HepG2 (cell line): Measurements from ENCODE around the gene ZNF341. TPM values are rescaled to one million over a fixed set of nuclear protein-coding genes. Genes with fewer than 3 reads are reported as not detected.
A peak's percentile ranks its signal among the peaks of the same experiment; 100 is the strongest.

Experiments
- CREM ChIP-seq, 2 experiments: sonication (generic) in 1 of 2; formaldehyde crosslinking in 1 of 2; IDR thresholded peaks; 2 replicates each; pipeline versions ENCODE4 v1.4.0 to v1.6.1; 2016 to 2020; ENCODE audit warnings: antibody characterized with exemption in 1 of 2, mild to moderate bottlenecking in 1 of 2, missing genetic modification reagents in 1 of 2
- FOSL2 ChIP-seq: sonication (generic); formaldehyde crosslinking; IDR thresholded peaks from 2 replicates; pipeline ENCODE4 v1.4.0; 2020; ENCODE audit warnings: missing genetic modification reagents
- HCFC1 ChIP-seq: fragments of 150-350 bp; IDR thresholded peaks from 2 replicates; pipeline ENCODE4 v1.6.1; 2014; ENCODE audit warnings: low read depth, low read length
- HDAC2 ChIP-seq: sonication (generic); formaldehyde crosslinking; IDR thresholded peaks from 2 replicates; pipeline ENCODE4 v1.4.0; 2020; ENCODE audit warnings: missing genetic modification reagents
- HMG20A ChIP-seq: IDR thresholded peaks from 2 replicates; pipeline ENCODE4 v1.6.1; 2016; ENCODE audit warnings: borderline replicate concordance
- POGZ ChIP-seq: sonication (generic); formaldehyde crosslinking; IDR thresholded peaks from 2 replicates; pipeline ENCODE4 v1.4.0; 2020; ENCODE audit warnings: mild to moderate bottlenecking, missing genetic modification reagents
- RAD21 ChIP-seq: fragments of 450-650 bp; formaldehyde crosslinking; IDR thresholded peaks from 2 replicates; pipeline ENCODE4 v1.5.0; 2020; ENCODE audit warnings: mild to moderate bottlenecking
- SALL2 ChIP-seq: sonication (generic); formaldehyde crosslinking; IDR thresholded peaks from 2 replicates; pipeline ENCODE4 v1.8.1; 2023; ENCODE audit warnings: mild to moderate bottlenecking, missing genetic modification reagents, inconsistent platforms
- SIX1 ChIP-seq: sonication (generic); formaldehyde crosslinking; IDR thresholded peaks from 2 replicates; pipeline ENCODE4 v1.4.0; 2020; ENCODE audit warnings: missing genetic modification reagents, borderline replicate concordance
- SOX13 ChIP-seq, 3 experiments: fragments of 450-650 bp in 1 of 3; sonication (generic) in 1 of 3; formaldehyde crosslinking in 1 of 3; IDR thresholded peaks in 2 of 3; conservative IDR thresholded peaks in 1 of 3; 2 replicates each; pipeline versions ENCODE4 v1.5.0 to v1.6.1; 2016 to 2020; ENCODE audit warnings: antibody characterized with exemption in 1 of 3, mild to moderate bottlenecking in 1 of 3, missing compliant biosample characterization in 1 of 3, missing genetic modification reagents in 1 of 3, moderate library complexity in 1 of 3
- SP2 ChIP-seq: sonication (generic); formaldehyde crosslinking; IDR thresholded peaks from 2 replicates; pipeline ENCODE4 v1.5.1; 2020; ENCODE audit warnings: mild to moderate bottlenecking, missing genetic modification reagents
- THAP8 ChIP-seq: sonication (generic); formaldehyde crosslinking; IDR thresholded peaks from 2 replicates; pipeline ENCODE4 v1.5.1; 2020; ENCODE audit warnings: missing genetic modification reagents, mild to moderate bottlenecking, borderline replicate concordance
- ZMYM2 ChIP-seq: sonication (generic); formaldehyde crosslinking; IDR thresholded peaks from 2 replicates; pipeline ENCODE4 v1.8.0; 2022; ENCODE audit warnings: mild to moderate bottlenecking, missing genetic modification reagents
- ZNF121 ChIP-seq: sonication (generic); formaldehyde crosslinking; IDR thresholded peaks from 2 replicates; pipeline ENCODE4 v1.5.0; 2020; ENCODE audit warnings: mild to moderate bottlenecking, missing genetic modification reagents
- ZNF160 ChIP-seq: sonication (generic); formaldehyde crosslinking; IDR thresholded peaks from 2 replicates; pipeline ENCODE4 v1.8.0; 2022; ENCODE audit warnings: mild to moderate bottlenecking, inconsistent platforms, missing genetic modification reagents
- ZNF225 ChIP-seq: sonication (generic); formaldehyde crosslinking; IDR thresholded peaks from 2 replicates; pipeline ENCODE4 v1.4.0; 2020; ENCODE audit warnings: mild to moderate bottlenecking, missing genetic modification reagents
- ZNF234 ChIP-seq: sonication (generic); formaldehyde crosslinking; conservative IDR thresholded peaks from 2 replicates; pipeline ENCODE4 v1.5.1; 2020; ENCODE audit warnings: mild to moderate bottlenecking, missing genetic modification reagents
- ZNF569 ChIP-seq: sonication (generic); formaldehyde crosslinking; IDR thresholded peaks from 2 replicates; pipeline ENCODE4 v1.5.0; 2020; ENCODE audit warnings: mild to moderate bottlenecking, missing genetic modification reagents, moderate library complexity, borderline replicate concordance
- ZNF629 ChIP-seq: sonication (generic); formaldehyde crosslinking; conservative IDR thresholded peaks from 2 replicates; pipeline ENCODE4 v1.5.0; 2020; ENCODE audit warnings: missing genetic modification reagents
- ZNF703 ChIP-seq: sonication (generic); formaldehyde crosslinking; IDR thresholded peaks from 2 replicates; pipeline ENCODE4 v1.5.1; 2020; ENCODE audit warnings: missing genetic modification reagents, mild to moderate bottlenecking, moderate library complexity, borderline replicate concordance
- ZNF781 ChIP-seq: sonication (generic); formaldehyde crosslinking; IDR thresholded peaks from 2 replicates; pipeline ENCODE4 v1.5.1; 2020; ENCODE audit warnings: borderline replicate concordance, mild to moderate bottlenecking, missing genetic modification reagents; ENCODE audit errors: not compliant biosample characterization
- polyA plus RNA-seq, 8 experiments: library from polyadenylated mRNA; depleted of rRNA in 3 of 8; stranded (reverse) in 7 of 8; unstranded in 1 of 8; fragments of >200 nt; fragmentation: Illumina TruSeq in 4 of 8; extraction: Trizol in 4 of 8; gene quantifications; 2 replicates each; pipeline versions ENCODE4 v1.2.1 to v1.2.3, GENCODE V29; 2011 to 2016; ENCODE audit warnings: low read depth in 4 of 8, missing spikeins in 1 of 8, mixed read lengths in 1 of 8; ENCODE audit not compliant: insufficient read depth in 1 of 8
- total RNA-seq, 5 experiments: library from RNA; depleted of rRNA; stranded (reverse); fragments of >200 nt; fragmentation: Illumina TruSeq; extraction: Trizol; gene quantifications; 2 replicates each; pipeline ENCODE4 v1.2.3, GENCODE V29; 2016; ENCODE audit warnings: low read depth in 1 of 5
- TF ChIP-seq, protein P1 (sequence below), 2 experiments: IDR thresholded peaks; 2 replicates each; pipeline ENCODE4 v1.6.1; 2011 to 2012; ENCODE audit warnings: low read length in 2 of 2, borderline replicate concordance in 1 of 2, low read depth in 1 of 2, mild to moderate bottlenecking in 1 of 2, moderate library complexity in 1 of 2
- TF ChIP-seq, protein P2 (sequence below): sonication (generic); formaldehyde crosslinking; IDR thresholded peaks from 2 replicates; pipeline ENCODE4 v1.5.0; 2020; ENCODE audit warnings: missing genetic modification reagents

ZNF341 gene
- total and polyA plus RNA-seq, 2 of the 13 experiments (the other 11 are each of a cell fraction or from before 2014, with no cell fraction given), result 1.1 to 2.2 TPM

- TF ChIP-seq THAP8 (CRISPR knock-in tag) (no peak), ZNF569 (CRISPR knock-in tag) (no peak), POGZ (CRISPR knock-in tag) (peak; percentile 32), ZMYM2 (0 out of 2 replicates have a peak, but pooled peaks have one; percentile 74), SOX13 (IDR thresholded peaks at IDR 0.05) (no peak), SOX13 (CRISPR knock-in tag; conservative IDR thresholded peaks at IDR 0.05 in 1 of 2, IDR thresholded peaks at IDR 0.05 in 1 of 2) (no peak), ZNF781 (no peak), HCFC1 (no peak), ZNF160 (CRISPR knock-in tag) (no peak), SALL2 (CRISPR knock-in tag) (no peak), ZNF234 (CRISPR knock-in tag) (no peak), HMG20A (CRISPR knock-in tag) (no peak), SIX1 (CRISPR knock-in tag) (no peak), FOSL2 (no peak), ZNF629 (CRISPR knock-in tag) (peak; percentile 88), HDAC2 (CRISPR knock-in tag) (no peak), ZNF225 (CRISPR knock-in tag) (no peak), CREM (IDR thresholded peaks at IDR 0.05) (no peak), CREM (CRISPR knock-in tag; IDR thresholded peaks at IDR 0.05) (no peak; the same call in 1 of the 2 replicates), RAD21 (CRISPR knock-in tag) (0 out of 2 replicates have a peak, but pooled peaks have one; percentile 2), SP2 (CRISPR knock-in tag) (peak; percentile 33; the same call in 1 of the 2 replicates), ZNF121 (CRISPR knock-in tag) (no peak; the same call in 1 of the 2 replicates), ZNF703 (CRISPR knock-in tag) (no peak)
- TF ChIP-seq, protein P1, sequence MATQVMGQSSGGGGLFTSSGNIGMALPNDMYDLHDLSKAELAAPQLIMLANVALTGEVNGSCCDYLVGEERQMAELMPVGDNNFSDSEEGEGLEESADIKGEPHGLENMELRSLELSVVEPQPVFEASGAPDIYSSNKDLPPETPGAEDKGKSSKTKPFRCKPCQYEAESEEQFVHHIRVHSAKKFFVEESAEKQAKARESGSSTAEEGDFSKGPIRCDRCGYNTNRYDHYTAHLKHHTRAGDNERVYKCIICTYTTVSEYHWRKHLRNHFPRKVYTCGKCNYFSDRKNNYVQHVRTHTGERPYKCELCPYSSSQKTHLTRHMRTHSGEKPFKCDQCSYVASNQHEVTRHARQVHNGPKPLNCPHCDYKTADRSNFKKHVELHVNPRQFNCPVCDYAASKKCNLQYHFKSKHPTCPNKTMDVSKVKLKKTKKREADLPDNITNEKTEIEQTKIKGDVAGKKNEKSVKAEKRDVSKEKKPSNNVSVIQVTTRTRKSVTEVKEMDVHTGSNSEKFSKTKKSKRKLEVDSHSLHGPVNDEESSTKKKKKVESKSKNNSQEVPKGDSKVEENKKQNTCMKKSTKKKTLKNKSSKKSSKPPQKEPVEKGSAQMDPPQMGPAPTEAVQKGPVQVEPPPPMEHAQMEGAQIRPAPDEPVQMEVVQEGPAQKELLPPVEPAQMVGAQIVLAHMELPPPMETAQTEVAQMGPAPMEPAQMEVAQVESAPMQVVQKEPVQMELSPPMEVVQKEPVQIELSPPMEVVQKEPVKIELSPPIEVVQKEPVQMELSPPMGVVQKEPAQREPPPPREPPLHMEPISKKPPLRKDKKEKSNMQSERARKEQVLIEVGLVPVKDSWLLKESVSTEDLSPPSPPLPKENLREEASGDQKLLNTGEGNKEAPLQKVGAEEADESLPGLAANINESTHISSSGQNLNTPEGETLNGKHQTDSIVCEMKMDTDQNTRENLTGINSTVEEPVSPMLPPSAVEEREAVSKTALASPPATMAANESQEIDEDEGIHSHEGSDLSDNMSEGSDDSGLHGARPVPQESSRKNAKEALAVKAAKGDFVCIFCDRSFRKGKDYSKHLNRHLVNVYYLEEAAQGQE (IDR thresholded peaks at IDR 0.05; ENCODE audit: borderline replicate concordance in 1 of 2, low read depth in 1 of 2, low read length in 2 of 2), result no peak
- TF ChIP-seq, protein P2, sequence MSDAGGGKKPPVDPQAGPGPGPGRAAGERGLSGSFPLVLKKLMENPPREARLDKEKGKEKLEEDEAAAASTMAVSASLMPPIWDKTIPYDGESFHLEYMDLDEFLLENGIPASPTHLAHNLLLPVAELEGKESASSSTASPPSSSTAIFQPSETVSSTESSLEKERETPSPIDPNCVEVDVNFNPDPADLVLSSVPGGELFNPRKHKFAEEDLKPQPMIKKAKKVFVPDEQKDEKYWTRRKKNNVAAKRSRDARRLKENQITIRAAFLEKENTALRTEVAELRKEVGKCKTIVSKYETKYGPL (CRISPR knock-in tag), result no peak
Measured at GRCh38 chr20:33719989-33720709, 11.6 kb upstream of the ZNF341 start, which contains the start of gene PXMP4 (continued).
